ENCODE data around the gene TRERF1. TPM values are rescaled to one million over a fixed set of nuclear protein-coding genes. Genes with fewer than 3 reads are reported as not detected.

TRERF1 gene
- total and polyA plus RNA-seq, 12 donors, result 4.7 to 16.6 (median 8.0) TPM

- peaks cover 0 to 10% of the 10 kb centered on the region in 2 donors for H3K4me1 ChIP-seq (replicated peaks in 1 of 2)
- intact Hi-C loops (cut with DNase I), result no loop called here
- H3K27me3 ChIP-seq, result no peaks in the 10 kb centered on the region
- DNase-seq, result peak in 1 of 7 donors; percentile 21
- H3K36me3 ChIP-seq (replicated peaks in 1 of 2), result no peaks in the 10 kb centered on the region
- no peaks in the 10 kb centered on the region for H3K9me3 ChIP-seq (replicated peaks in 1 of 3)
- 77 to 80% (median 79%) methylated on average over 7 to 8 of the region's 8 CpGs for WGBS, 4 donors
- TF ChIP-seq CTCF (IDR thresholded peaks at IDR 0.05) (no peak), POLR2A (IDR thresholded peaks at IDR 0.05) (no peak)
- H3K27ac ChIP-seq, result no peak overlapping the region
- no peak overlapping the region for H3K4me3 ChIP-seq
Measured at GRCh38 chr6:42374018-42374669, 77.6 kb downstream of the TRERF1 start.

GRCh38 chr6:42372699-42373098 lies 79.0 kb downstream of the TRERF1 start:
- intact Hi-C loops (cut with DNase I), result no loop called here
- Histone ChIP-seq H3K27me3 (no peaks in the 10 kb centered on the region), H3K36me3 (replicated peaks in 1 of 2) (no peaks in the 10 kb centered on the region), H3K27ac (no peak overlapping the region), H3K9me3 (replicated peaks in 1 of 3) (no peaks in the 10 kb centered on the region), H3K4me1 (replicated peaks in 1 of 2) (peaks cover 0 to 21% of the 10 kb centered on the region in 2 donors), H3K4me3 (no peak overlapping the region)
- WGBS, 4 donors, result 56 to 79% (median 65%) methylated on average over 4 of the region's 4 CpGs
- TF ChIP-seq CTCF (IDR thresholded peaks at IDR 0.05) (no peak), POLR2A (IDR thresholded peaks at IDR 0.05) (no peak)
- DNase-seq, result peak in 1 of 7 donors; percentile 18

DNA sequence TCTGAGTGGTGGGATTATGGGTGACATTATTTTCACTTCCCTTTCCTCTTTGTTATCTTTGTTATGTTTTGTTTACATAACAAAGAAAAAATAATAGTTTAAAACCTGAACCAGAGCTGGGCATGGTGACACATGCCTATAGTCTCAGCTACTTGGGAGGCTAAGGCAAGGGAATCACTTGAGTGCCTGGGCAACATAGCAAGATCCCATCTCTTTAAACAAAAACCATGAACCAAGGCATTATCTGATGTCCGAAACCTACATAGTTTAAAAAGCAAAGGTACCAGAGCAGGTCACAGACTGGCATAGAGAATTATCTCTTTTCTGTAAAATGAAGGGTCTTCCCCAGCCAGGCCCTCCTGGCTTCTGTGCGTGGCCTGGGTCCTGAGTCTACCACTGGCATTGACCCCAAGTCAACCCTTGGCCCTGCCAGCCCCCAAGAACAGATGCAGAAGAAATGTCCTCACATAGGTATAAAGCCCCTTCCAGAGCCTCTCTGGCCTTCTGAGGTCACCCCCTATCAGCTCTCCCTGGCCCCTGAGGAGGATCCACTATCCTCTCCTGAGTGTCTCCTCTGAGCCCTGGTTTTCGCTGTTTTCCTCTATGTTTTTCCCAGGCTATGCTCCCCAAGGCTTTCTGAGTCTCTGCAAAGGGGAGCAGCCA lies 81.3 kb downstream of the TRERF1 start:
- intact Hi-C loops (cut with DNase I), result no loop called here
- Histone ChIP-seq H3K36me3 (replicated peaks in 1 of 2) (no peaks in the 10 kb centered on the region), H3K27me3 (no peaks in the 10 kb centered on the region), H3K4me1 (replicated peaks in 1 of 2) (peaks cover 0 to 36% of the 10 kb centered on the region in 2 donors), H3K27ac (no peak overlapping the region), H3K9me3 (replicated peaks in 1 of 3) (no peaks in the 10 kb centered on the region), H3K4me3 (no peak overlapping the region)
- 83 to 99% (median 96%) methylated on average over 2 to 3 of the region's 3 CpGs for WGBS, 4 donors
- peak in 1 of 7 donors; percentile 28 for DNase-seq
- no peak for TF ChIP-seq POLR2A (IDR thresholded peaks at IDR 0.05)
- TF ChIP-seq CTCF (IDR thresholded peaks at IDR 0.05), result no peak

DNA sequence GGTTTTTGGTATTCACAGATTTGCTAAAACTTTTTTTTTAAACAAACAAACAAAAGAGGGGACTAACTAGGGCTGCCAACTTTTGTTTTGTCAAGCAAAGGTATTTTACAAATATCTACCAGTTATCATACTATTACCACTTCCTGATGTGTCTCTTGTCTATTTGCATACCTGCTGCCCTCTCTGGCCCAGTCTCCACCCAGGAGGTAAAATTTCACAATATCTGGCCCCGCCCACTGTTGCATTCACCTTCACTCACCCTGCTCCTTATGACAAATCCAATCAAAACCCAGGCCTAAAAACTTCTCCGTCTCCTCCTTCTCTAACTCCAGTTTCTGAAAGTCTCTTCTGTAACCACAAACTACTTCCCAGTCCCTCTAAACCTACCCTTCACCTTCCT lies 82.2 kb downstream of the TRERF1 start:
- intact Hi-C loops (cut with DNase I), result no loop called here
- no peak overlapping the region for H3K27ac ChIP-seq
- TF ChIP-seq POLR2A (IDR thresholded peaks at IDR 0.05) (no peak), CTCF (IDR thresholded peaks at IDR 0.05) (no peak)
- peaks cover 0 to 36% of the 10 kb centered on the region in 2 donors for H3K4me1 ChIP-seq (replicated peaks in 1 of 2)
- H3K36me3 ChIP-seq (replicated peaks in 1 of 2), result no peaks in the 10 kb centered on the region
- H3K4me3 ChIP-seq, result no peak overlapping the region
- WGBS, 4 donors, result 86 to 90% (median 88%) methylated on average over 2 of the region's 2 CpGs
- no peaks in the 10 kb centered on the region for H3K27me3 ChIP-seq
- H3K9me3 ChIP-seq (replicated peaks in 1 of 3), result no peaks in the 10 kb centered on the region
- peak in 1 of 7 donors; percentile 46 for DNase-seq
